GM18526 (cell line): ENCODE data around the gene ATOH7.

Experiments
- POLR2A ChIP-seq: IDR thresholded peaks from 3 replicates; pipeline ENCODE4 v1.6.1; 2011; ENCODE audit not compliant: insufficient read length; ENCODE audit errors: extremely low read depth

The ATOH7 gene

DNA sequence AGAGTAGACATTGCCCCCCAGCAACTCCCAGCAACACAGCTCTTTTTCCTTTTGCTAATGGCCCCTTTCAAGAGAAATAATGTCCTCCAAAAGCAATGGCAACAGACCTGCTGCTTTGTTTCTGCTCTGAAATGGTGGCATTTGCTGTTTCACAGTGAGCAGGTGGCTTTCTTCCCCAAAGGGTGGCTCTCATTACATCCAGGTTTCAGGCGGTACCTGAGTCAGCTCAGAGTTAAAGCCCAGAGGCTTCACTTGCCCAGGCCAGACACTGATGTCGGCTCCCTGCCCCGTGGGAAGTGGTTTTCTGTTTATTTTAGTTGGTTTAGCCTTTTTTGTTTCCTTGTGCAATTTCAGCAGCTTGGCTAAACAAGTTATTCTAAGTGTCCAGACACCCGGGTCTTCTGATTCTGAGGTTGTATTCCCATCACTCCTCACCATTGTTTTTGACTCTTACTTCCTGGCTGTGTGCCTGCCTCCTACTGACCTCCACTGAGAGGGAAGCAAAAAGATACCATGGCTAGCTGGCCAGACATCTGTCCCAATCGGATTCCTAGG lies 7.8 kb upstream of the ATOH7 start:
- TF ChIP-seq POLR2A, result no peak

DNA sequence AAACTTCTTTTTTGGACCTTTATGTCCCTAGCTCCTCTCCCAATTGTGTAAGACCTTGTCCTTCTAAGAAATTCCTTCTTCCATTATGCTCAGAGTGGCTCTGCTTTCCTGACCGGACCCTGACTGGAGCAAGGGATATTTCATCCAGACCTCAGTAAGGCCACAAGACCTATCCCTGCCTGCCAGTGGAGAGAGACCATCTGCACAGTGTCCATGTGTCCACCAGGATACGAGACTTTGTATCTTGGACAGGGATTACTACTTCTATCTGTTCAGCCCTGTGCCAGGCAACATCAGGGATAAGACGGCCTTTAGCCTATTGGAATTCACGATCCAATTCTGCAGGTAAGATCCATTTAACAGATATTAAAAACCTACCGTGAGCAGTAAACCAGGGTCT lies 7.2 kb upstream of the ATOH7 start:
- no peak for TF ChIP-seq POLR2A

DNA sequence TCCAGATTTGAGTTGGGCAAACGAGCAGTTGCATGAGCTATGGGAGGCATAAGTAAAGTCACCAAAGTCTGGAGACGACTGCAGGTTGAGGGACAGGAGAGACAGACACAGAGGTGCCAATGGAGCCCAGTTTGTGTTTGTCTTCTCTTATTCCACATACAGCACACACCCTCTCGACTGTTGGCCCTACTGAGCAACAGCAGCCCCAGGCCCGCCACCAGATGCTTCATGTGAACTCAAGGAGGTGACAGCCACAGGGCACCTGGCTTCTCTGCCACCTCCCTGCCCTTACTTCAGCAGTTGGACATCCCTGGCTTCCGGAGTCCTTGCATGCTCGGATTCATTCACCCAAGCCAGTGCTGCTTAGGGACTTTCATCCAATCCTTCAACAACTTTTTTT lies 6.5 kb upstream of the ATOH7 start:
- no peak for TF ChIP-seq POLR2A

DNA sequence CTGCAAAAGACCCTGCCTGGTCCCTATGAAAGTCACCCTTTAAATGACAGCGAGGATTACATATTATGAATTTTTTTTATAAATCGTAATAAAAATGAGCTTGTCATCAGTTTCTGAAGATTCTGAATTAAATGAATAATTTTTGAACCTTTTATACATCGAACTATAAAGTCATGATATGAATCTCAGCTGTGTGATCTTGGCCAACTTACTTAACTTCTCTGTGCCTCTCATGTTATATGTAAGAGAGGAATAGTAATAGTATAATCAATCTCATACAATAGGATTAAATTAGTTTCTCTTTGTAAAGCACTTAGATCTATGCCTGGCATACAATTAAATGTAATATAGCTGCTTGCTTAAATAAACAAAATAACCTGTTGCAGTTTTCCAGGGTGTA lies 5.3 kb upstream of the ATOH7 start:
- no peak for TF ChIP-seq POLR2A

DNA sequence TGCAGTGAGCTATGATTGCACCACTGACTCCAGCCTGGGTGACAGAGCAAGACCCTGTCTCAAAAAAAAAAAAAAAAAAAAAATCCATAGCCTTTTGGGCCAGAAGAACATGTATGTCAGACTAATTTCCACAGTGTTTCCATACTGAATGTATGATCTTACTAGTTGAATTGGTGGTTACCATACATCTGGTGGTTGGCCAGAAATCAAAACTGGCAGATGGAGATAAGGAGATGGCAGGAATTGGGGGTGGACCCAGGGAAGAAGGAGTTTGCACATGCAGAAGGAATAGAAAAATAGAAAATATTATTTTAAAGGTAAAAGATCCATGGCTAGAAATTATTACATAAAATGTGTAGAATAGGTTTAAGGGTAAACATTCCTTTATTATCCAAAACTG lies 3.7 kb upstream of the ATOH7 start:
- TF ChIP-seq POLR2A, result no peak

DNA sequence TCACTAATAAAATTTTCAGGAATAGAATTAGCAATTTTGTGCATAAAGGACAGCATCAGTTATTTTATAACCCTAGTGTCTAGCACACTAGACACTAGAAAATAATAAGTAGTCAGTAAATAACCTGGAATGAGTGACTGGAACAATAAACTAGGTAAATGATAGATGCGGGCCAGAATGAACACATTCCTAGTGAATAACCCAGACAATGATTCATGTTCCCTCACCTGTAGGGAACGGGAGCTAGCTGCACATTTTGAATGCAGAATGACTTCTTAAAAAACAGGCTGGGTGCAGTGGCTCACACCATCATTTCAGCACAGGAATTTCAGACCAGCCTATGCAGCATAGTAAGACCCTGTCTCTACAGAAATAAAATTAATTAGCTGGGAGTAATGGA lies 3.2 kb upstream of the ATOH7 start:
- TF ChIP-seq POLR2A, result no peak

DNA sequence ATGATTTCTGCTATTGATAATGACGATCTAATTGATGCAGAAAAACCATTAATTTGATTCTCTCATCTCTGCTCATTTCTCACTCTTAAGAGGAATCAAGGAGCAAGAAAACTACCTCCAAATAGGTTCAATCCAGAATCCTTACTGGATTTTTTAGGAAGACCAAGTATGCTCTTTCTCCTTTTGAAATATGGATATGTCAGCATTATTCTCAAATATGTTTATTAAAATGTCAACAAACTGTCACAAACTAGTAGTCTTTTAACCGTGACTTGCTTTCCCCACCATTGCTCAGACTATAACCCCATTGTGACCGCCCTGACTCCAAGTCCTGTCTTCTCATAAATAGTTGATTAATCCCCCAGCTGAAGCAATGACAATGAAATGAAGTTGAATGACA lies 1.1 kb upstream of the ATOH7 start:
- no peak for TF ChIP-seq POLR2A

DNA sequence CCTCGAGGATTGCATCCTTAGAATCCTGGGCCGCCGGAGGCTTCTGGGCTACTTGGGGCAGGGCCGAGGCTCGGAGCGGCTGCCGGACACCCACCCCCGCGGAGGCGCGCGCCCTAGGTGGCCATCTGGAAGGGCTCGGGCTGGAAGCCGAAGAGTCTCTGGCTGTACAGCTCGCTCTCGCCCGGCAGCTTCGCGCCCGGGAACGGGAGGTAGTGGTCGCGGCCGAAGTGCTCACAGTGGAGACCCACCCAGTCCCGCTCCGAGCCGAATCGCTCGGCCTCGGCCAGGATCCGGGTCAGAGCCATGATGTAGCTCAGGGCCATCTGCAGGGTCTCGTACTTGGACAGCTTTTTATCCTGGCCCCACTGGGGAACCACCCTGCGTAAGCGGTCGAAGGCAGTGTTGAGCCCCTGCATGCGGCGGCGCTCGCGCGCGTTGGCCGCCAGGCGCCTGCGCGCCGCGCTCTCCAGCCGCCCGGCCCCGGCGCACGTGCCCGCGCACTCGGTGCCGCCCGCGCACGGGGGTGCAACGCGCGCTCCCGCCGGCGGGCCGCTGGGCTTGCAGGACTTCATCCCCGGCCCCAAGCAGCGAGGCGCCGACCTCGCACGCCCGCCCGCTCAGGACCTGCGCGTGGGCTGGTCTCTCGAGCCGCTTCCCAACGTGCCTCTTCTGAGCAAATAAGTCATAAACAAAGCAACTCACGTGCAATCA lies 652 bp downstream of the ATOH7 start:
- no peak for TF ChIP-seq POLR2A

DNA sequence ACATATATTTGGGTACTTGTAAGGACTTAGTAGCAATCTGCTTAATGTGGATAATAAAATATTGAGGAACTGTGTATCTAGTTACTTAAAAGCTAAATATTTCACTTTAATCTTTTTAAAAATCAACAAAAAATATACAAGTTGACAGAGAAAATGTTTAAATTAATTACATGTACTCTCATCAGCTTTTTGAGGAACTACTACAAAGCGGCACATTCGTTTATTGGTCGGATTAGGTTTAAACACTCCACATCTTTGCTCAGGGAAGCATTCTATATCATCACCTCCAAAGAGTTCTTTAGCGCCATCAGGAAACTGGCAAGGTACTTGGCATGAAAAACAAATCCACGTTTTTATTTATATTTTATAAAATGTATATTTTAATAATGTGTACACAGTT lies 1.6 kb downstream of the ATOH7 start:
- no peak for TF ChIP-seq POLR2A

DNA sequence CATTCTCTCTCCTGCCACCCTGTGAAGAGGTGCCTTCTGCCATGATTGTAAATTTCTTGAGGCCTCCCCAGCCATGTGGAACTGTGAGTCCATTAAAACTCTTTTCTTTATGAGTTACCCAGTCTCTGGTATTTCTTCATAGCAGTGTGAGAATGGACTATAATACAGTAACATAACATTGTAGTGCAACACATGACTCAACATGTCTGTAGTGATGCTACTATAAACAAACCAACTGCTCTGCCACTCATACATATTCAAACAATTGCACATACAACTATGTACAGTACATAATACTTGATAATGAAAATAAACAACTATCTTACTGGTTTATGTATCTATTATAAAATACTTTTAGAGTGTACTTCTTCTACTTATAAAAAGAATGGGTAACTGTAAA lies 7.1 kb downstream of the ATOH7 start:
- TF ChIP-seq POLR2A, result no peak

DNA sequence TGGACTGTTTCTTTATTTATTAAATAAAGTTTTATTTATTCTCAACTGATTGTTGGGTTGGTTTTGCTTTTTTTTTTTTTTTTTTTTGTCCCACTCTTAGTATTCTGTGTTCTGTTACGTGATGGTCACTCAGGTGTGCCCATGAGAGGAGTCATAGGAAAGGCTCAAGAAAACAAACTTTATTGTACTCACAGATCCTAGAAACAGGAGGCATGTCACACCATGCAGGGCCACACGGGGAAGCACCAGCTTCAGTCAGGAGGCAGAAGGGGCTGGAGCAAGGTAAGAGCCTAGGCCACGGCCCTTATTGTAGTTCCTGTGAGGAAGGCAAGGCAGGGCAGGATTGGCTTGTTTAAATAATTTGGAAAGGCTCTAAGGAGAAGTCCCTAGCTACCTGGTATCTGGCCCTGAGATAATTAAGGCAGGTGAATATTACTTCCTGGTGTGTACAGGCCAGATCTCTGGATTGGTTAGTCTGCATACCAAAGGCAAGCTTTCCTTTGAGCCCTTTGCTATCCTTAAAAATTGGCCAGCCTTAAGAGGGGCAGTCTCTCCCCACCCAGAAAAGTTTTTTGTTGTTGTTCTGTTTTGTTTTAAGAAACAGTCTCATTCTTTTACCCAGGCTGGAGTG lies 8.3 kb downstream of the ATOH7 start:
- TF ChIP-seq POLR2A, result no peak

DNA sequence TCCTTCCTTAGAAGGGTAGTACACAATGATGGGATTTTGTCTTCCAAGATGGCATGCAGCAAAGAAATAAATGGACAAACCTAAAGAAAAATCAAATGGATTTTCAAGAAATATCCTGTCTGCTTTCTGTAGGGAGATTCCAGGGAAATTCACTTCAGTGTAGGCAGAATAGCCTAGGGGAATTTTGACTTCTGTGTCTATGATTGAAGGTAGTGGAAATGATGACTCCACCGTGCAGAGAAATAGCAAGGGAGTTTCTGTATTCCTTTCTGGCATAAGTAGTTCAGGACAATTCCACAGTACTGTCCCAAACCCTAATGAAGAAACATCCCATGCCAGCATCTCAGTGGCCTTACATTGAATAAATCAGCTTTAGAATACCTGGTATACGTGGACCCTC lies 9.5 kb downstream of the ATOH7 start:
- no peak for TF ChIP-seq POLR2A

DNA sequence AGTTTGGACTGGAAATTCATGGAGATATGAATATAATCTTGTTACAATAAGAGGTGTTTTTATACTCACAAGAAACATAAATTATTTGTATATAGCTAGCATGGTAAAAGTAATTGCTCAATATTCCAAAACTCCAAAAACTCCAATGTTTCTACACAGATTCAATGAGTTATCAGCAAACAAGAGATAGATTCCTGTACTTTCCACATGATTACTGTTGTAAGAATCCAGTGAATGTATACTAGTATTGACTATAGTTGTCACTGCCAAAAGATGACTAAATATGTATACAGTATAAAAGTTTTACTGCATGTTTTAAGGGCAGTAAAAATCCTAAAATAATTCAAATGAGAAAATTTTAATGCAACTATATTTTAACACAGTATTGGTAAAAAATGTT lies 10.7 kb downstream of the ATOH7 start:
- TF ChIP-seq POLR2A, result no peak

DNA sequence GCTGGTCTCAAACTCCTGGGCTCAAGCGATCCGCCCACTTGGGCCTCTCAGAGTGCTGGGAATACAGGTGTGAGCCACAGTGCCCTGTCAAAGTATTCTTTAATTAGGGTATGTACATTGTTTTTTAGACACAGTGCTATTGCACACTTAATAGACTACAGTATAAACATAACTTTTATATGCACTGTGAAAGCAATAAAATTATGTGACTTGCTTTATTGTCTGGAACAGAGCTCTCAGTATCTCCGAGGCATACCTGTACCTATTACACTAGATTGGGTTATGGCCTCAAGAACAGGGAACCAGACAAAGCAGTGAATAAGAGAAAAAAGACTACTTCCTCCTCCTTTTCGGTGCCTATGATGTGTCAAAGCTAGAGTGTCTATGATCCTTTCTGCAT lies 13.1 kb downstream of the ATOH7 start:
- no peak for TF ChIP-seq POLR2A

DNA sequence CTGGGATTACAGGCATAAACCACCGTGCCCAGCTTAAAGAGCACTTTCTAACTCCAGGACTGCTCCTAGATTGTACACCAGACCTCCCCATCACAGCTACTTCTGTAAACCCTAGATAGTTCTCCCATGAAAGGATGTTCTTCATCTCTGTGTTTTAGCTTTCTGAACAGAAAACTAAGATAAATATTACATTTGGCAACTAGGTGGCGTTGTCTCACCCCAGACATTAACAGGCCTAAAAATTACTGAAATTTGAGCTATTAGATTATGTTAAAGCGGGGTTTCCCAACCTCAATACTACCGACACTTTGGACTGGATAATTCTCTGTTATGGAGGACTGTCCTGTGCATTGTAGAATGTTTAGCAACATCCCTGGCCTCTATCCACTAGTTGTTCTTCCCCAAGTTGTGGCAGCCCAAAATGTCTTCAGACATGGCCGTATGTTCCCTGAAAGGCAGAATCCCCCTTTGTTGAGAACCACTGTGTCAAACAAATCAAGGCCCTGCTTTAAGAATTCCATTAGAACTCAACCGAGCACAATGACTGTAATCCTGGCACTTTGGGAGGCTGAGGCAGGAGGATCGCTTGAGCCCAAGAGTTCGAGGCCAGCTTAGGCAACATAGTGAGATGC lies 19.1 kb downstream of the ATOH7 start:
- no peak for TF ChIP-seq POLR2A

DNA sequence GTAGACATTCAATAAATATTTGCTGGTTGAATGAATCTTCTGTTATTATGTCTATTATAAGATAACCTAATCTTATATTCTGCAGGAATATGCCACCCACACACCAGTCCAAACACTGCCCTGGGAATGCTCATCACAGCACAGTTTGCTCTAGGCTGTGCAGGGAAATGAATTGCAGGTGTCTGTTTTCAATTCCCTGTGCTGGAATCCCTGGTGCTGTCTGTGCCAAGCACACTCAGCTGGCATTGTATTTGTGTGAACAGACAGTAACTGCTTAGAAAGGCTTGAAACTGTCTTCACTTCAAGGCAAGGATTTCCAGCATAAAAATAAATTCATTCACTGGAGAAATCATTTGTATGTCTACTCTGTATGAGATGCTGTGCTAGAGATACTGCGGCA lies 20.2 kb downstream of the ATOH7 start:
- no peak for TF ChIP-seq POLR2A

DNA sequence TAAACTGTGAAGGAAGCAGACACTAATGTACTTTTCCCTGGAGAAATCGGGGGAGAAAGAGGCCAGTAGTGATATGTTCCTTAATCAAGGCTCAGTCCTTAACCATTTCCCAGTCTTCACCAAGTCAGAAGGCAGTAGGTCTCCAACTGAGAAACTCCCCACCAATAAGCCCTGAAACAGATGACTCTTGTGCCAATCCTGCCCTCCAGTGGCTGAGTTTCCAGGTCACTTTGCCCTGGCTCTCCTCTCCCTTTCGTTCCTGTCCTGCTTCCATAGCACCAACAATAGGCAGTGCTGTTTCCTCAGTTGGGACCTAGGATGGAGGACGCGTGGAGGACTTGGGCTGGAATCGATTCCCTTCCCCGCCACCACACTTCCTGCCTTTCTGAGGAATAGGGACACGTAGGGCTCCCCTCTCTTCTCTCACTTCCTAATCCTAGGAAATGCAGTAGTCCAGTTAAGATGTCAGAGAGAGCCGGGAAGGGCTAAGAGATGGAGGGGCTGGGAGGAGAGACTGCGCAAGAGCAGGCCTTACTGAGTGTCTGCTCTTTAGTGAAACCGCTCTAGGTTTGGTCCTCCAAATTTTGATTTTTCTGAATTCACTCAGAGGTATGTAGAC lies 23.4 kb downstream of the ATOH7 start:
- TF ChIP-seq POLR2A, result no peak

DNA sequence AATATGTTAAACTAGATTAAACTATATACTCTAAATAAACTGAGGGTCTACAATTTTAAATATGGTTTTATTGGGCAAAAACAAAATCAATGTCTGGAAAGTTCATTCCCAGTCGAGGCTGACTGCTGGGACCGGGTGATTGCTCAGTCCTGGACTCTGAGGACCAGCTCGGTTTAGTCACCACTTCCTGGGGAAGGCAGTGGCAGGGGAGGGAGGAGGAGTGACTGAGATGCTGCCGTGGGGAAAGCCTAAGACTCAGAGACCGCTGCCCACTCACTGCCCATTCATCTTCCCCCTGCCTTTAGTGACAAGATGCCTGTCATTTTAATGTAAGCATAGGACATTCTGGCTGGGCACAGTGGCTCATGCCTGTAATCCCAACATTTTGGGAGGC lies 29.0 kb downstream of the ATOH7 start:
- no peak for TF ChIP-seq POLR2A
